Spleen (tissue), 7 donors: ENCODE measurements around the gene FLT1.

Experiments
- CTCF ChIP-seq, 11 experiments: fragments of 200-600 bp in 7 of 11; fragments of 450-650 bp in 4 of 11; sonication (generic) in 4 of 11; IDR thresholded peaks in 8 of 11; conservative IDR thresholded peaks in 3 of 11; 1 replicate in 7 of 11; 2 replicates in 4 of 11; pipeline versions ENCODE4 v1.4.0 to v1.8.0; 2016 to 2021; ENCODE audit warnings: antibody characterized with exemption in 11 of 11, inconsistent platforms in 4 of 11, mild to moderate bottlenecking in 1 of 11
- POLR2A ChIP-seq, 3 donors: fragments of 450-650 bp; IDR thresholded peaks; one replicate each; pipeline ENCODE4 v1.5.1; 2017; ENCODE audit warnings: antibody characterized with exemption in 3 of 3, mild to moderate bottlenecking in 1 of 3
- donor health status: DM: no; HTN: no; CAD: no; lungs with moderate emphysema.
- donor health status: DM: no; HTN: no; CAD: no.
- donor health status: DM: no; HTN: no; CAD: no.

DNA sequence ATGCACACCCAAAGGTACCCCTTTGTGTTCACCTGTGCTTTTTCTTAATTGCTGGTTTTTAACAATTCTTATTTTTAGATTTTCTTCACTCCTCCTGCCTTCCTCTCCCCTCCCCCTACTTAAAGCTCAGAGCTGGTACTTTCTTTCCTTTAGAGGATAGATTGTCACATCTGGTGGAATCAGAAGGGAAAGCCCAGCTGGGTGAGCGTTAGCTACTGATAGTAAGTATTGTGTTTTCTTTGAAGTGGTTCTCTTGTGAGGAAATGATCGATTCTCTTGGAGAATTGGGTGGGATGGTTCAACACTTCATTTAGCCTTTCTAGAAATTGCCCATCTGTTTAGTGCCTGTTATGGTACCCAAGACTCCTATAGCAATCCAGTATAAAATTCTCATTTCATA is 84.8 kb downstream of the FLT1 start:
- no peak for TF ChIP-seq CTCF (IDR thresholded peaks at IDR 0.05 in 8 of 11, conservative IDR thresholded peaks at IDR 0.05 in 3 of 11)
- no peak for TF ChIP-seq POLR2A (IDR thresholded peaks at IDR 0.05)
